K562 (cell line): ENCODE measurements around the gene SMARCC1. TPM values are rescaled to one million over a fixed set of nuclear protein-coding genes. Genes with fewer than 3 reads are reported as not detected.

Source experiments
- ATAC-seq: fragments of 200-7000 bp; cut with Tn5 transposase; 3 replicates; pipeline ENCODE4 v1.9.1; 2020; ENCODE audit warnings: moderate library complexity
- BruUV-seq: library from RNA; stranded (reverse); fragments of 400-500 nt; replicated peaks from 2 replicates; lab custom pipeline; 2021; lab: Mats Ljungman, UMichigan
- CTCF ChIA-PET: fragments of 300-600 bp; formaldehyde crosslinking; extraction: SDS; loops from one replicate; lab custom pipeline; 2021; ENCODE audit warnings: low intra/inter-chr PET ratio; lab: Yijun Ruan, JAX
- POLR2A ChIA-PET: fragments of 300-600, 350-650 bp; sonication (Branson Sonifier 250); formaldehyde crosslinking; extraction: SDS; loops from one replicate; lab custom pipeline; 2021; ENCODE audit warnings: antibody characterized with exemption, inconsistent platforms; lab: Yijun Ruan, JAX
- DNase-seq, 4 experiments: peaks; one replicate each; pipeline versions ENCODE4 v3.0.0 to v3.0.0-alpha.2; 2011 to 2018; ENCODE audit warnings: low spot score in 3 of 4, mixed read lengths in 3 of 4; ENCODE audit errors: extremely low read depth in 1 of 4
- FAIRE-seq: peaks from 2 replicates; lab custom pipeline; 2011; peaks lifted over from hg19 to GRCh38; lab: Jason Lieb, UNC
- H2AFZ ChIP-seq: 2 replicates; pipeline ENCODE4 v1.6.0; 2011; ENCODE audit warnings: low read depth, low read length, control low read depth, inconsistent platforms
- H3K27ac ChIP-seq: fragments of 200-600 bp; 3 replicates; pipeline ENCODE4 v1.8.0; 2011; ENCODE audit warnings: low read depth, mild to moderate bottlenecking, control low read depth, inconsistent platforms, low read length, moderate library complexity, mixed read lengths; ENCODE audit errors: extremely low read depth
- H3K27me3 ChIP-seq, 2 experiments: fragments of 300-600 bp in 1 of 2; 2 replicates in 1 of 2; 3 replicates in 1 of 2; pipeline versions ENCODE4 v1.6.0 to v1.8.0; 2011; ENCODE audit warnings: inconsistent platforms in 2 of 2, low read length in 2 of 2, mild to moderate bottlenecking in 1 of 2, mixed read lengths in 1 of 2, moderate library complexity in 1 of 2; ENCODE audit not compliant: control insufficient read depth in 2 of 2, insufficient read depth in 2 of 2
- H3K36me3 ChIP-seq: fragments of 300-600 bp; 3 replicates; pipeline ENCODE4 v1.8.0; 2011; ENCODE audit warnings: mild to moderate bottlenecking, low read length, inconsistent platforms; ENCODE audit not compliant: control insufficient read depth, insufficient read depth
- H3K4me1 ChIP-seq, 2 experiments: fragments of 200-600 bp in 1 of 2; replicated peaks in 1 of 2; 2 replicates in 1 of 2; 3 replicates in 1 of 2; pipeline versions ENCODE4 v1.5.1 to v1.8.0; 2011; ENCODE audit warnings: inconsistent platforms in 2 of 2, low read length in 2 of 2, mild to moderate bottlenecking in 1 of 2, mixed read lengths in 1 of 2, moderate library complexity in 1 of 2; ENCODE audit not compliant: control insufficient read depth in 2 of 2, insufficient read depth in 2 of 2
- H3K4me2 ChIP-seq: 2 replicates; pipeline ENCODE4 v1.6.1; 2011; ENCODE audit warnings: low read length, control low read depth, inconsistent platforms, mixed read lengths; ENCODE audit not compliant: insufficient read depth
- H3K4me3 ChIP-seq: fragments of 200-600 bp; sonication (generic), shearing (Covaris generic); 2 replicates; pipeline ENCODE4 v1.5.1; 2016; ENCODE audit warnings: control low read depth, inconsistent platforms
- H3K79me2 ChIP-seq: fragments of 200-600 bp; 3 replicates; pipeline ENCODE4 v1.8.0; 2011; ENCODE audit warnings: low read length, inconsistent platforms; ENCODE audit not compliant: control insufficient read depth, insufficient read depth
- H3K9ac ChIP-seq, 2 experiments: 2 replicates each; pipeline versions ENCODE4 v1.6.0 to v1.6.1; 2011; ENCODE audit warnings: low read depth in 2 of 2, low read length in 2 of 2, control low read depth in 1 of 2, inconsistent platforms in 1 of 2, mild to moderate bottlenecking in 1 of 2, mixed read lengths in 1 of 2; ENCODE audit not compliant: insufficient read depth in 1 of 2
- H3K9me1 ChIP-seq: one replicate; pipeline ENCODE4 v1.6.0; 2011; ENCODE audit warnings: inconsistent platforms, mild to moderate bottlenecking, low read length, moderate library complexity; ENCODE audit not compliant: control insufficient read depth, insufficient read depth
- H3K9me3 ChIP-seq: replicated peaks from 2 replicates; pipeline ENCODE4 v1.5.1; 2011; ENCODE audit warnings: low read depth, low read length, inconsistent platforms; ENCODE audit not compliant: control insufficient read depth, insufficient read depth
- H4K20me1 ChIP-seq: replicated peaks from 2 replicates; pipeline ENCODE4 v1.6.1; 2011; ENCODE audit warnings: low read length, inconsistent platforms, mixed read lengths; ENCODE audit not compliant: control insufficient read depth, insufficient read depth
- CTBP1 ChIP-seq: fragments of 450-650 bp; IDR thresholded peaks from 2 replicates; pipeline ENCODE4 v1.6.1; 2016; ENCODE audit warnings: borderline replicate concordance
- DIDO1 ChIP-seq: fragments of 450-650 bp; IDR thresholded peaks from 2 replicates; pipeline ENCODE4 v1.6.1; 2016; ENCODE audit warnings: low read depth, missing biosample characterization, missing genetic modification characterization
- PKNOX1 ChIP-seq: fragments of 450-650 bp; IDR thresholded peaks from 2 replicates; pipeline ENCODE4 v1.6.1; 2016
- RERE ChIP-seq: sonication (generic); formaldehyde crosslinking; IDR thresholded peaks from 2 replicates; pipeline ENCODE4 v1.8.0; 2023; ENCODE audit warnings: missing genetic modification reagents, mild to moderate bottlenecking, borderline replicate concordance
- REST ChIP-seq, 2 experiments: fragments of 450-650 bp; formaldehyde crosslinking in 1 of 2; IDR thresholded peaks; 2 replicates each; pipeline versions ENCODE4 v1.4.0 to v1.6.1; 2014 to 2020; ENCODE audit warnings: mild to moderate bottlenecking in 2 of 2, borderline replicate concordance in 1 of 2, low read depth in 1 of 2
- WGBS: fragments of 100-300 bp; shearing (Covaris generic); methylation state at CpG from one replicate; pipeline ENCODE4 v1.1.6; 2016; ENCODE audit warnings: low coverage, mixed read lengths; ENCODE audit not compliant: insufficient coverage; ENCODE audit errors: missing lambda C conversion rate; 5-methylcytosine and 5-hydroxymethylcytosine counted together
- in situ Hi-C: fragments of 300-500 bp; cut with MboI; formaldehyde crosslinking; loops from 4 replicates; pipeline ENCODE4 v1.15.0; 2018; ENCODE audit warnings: inconsistent platforms, mixed read lengths
- intact Hi-C: fragments of 100-400 bp; cut with micrococcal nuclease; formaldehyde crosslinking; loops from 2 replicates; pipeline ENCODE4 v1.14.2; 2022
- polyA plus RNA-seq, 8 experiments: library from polyadenylated mRNA; depleted of rRNA in 4 of 8; stranded (reverse) in 5 of 8; unstranded in 3 of 8; fragments of >200 nt; fragmentation: Nextera tagmentation in 2 of 8; fragmentation: Illumina TruSeq in 1 of 8; extraction: Ambion mirVana in 2 of 8; extraction: Trizol in 1 of 8; gene quantifications; 2 replicates each; pipeline versions ENCODE4 v1.2.1 to v1.2.3, GENCODE V29; 2011 to 2014; ENCODE audit warnings: inconsistent platforms in 1 of 8, missing spikeins in 1 of 8
- total RNA-seq, 7 experiments: library from RNA; depleted of rRNA in 6 of 7; stranded (reverse); fragments of >200 nt in 6 of 7; fragmentation: Illumina TruSeq in 2 of 7; extraction: Trizol in 2 of 7; gene quantifications; 2 replicates each; pipeline versions ENCODE4 v1.2.1 to v1.2.3, GENCODE V29; 2011 to 2021; ENCODE audit warnings: low replicate concordance in 1 of 7

The SMARCC1 gene
- total and polyA plus RNA-seq, 9 of the 15 experiments (the other 6 are each of a cell fraction or from before 2014, with no cell fraction given) = 20.7 to 199 (median 66.0) TPM

- peak; percentile 23; the same call in 1 of the 2 replicates for TF ChIP-seq CTBP1
- TF ChIP-seq PKNOX1 = peak; percentile 34; the same call in 1 of the 2 replicates
Measured at GRCh38 chr3:47612178-47612577, 169.5 kb downstream of the SMARCC1 start (continued).

- WGBS = 52% methylated on average over 2 of the region's 2 CpGs
- in situ Hi-C loops (no loop called here), intact Hi-C loops (no loop called here)
- BruUV-seq = no TSS peak
- Histone ChIP-seq H3K27ac (no peak overlapping the region), H3K9me1 (no peaks in the 10 kb centered on the region), H3K4me3 (no peak overlapping the region), H3K79me2 (no peaks in the 10 kb centered on the region), H3K9ac (no peak overlapping the region), H3K4me1 (no peaks in the 10 kb centered on the region), H3K36me3 (peaks cover 90% of the 10 kb centered on the region), H3K27me3 (no peaks in the 10 kb centered on the region), H2AFZ (no peak overlapping the region), H3K4me2 (no peak overlapping the region), H4K20me1 (no peaks in the 10 kb centered on the region; the same call in 1 of the 2 replicates), H3K9me3 (no peaks in the 10 kb centered on the region)
- FAIRE-seq (peak; percentile 15), DNase-seq (no peak), ATAC-seq (no peak)
- CTCF ChIA-PET = no interaction called here
- POLR2A ChIA-PET = interaction anchor here (1.2 kb wide), 1 partner anchor 14 kb away, joined by 4 read pairs; no protein-coding TSS in a partner anchor
- TF ChIP-seq RERE (no peak), DIDO1 (no peak), REST (IDR thresholded peaks at IDR 0.05; ENCODE audit: borderline replicate concordance) (no peak), REST (CRISPR knock-in tag; IDR thresholded peaks at IDR 0.05; ENCODE audit: low read depth) (no peak)
Measured at GRCh38 chr3:47611576-47611975, 170.1 kb downstream of the SMARCC1 start.
